GM12878 (cell line): ENCODE measurements around the gene PUM2. TPM values are rescaled to one million over a fixed set of nuclear protein-coding genes. Genes with fewer than 3 reads are reported as not detected.

ENCODE experiments used
- ATAC-seq: fragments of 200-7000 bp; cut with Tn5 transposase; 3 replicates; pipeline ENCODE4 v1.9.1; 2020; ENCODE audit warnings: mild to moderate bottlenecking, moderate library complexity
- BruUV-seq: library from RNA; stranded (reverse); fragments of 400-500 nt; replicated peaks from 2 replicates; lab custom pipeline; 2021; lab: Mats Ljungman, UMichigan
- CTCF ChIA-PET: fragments of 300-600 bp; sonication (Branson Sonifier 250); formaldehyde crosslinking; extraction: SDS; loops from one replicate; lab custom pipeline; 2021; ENCODE audit warnings: inconsistent platforms; lab: Yijun Ruan, JAX
- POLR2A ChIA-PET: fragments of 350-600 bp; formaldehyde crosslinking; extraction: SDS; loops from one replicate; lab custom pipeline; 2021; ENCODE audit warnings: inconsistent platforms; lab: Charles Lee
- RAD21 ChIA-PET: fragments of 300-600 bp; sonication (Branson Sonifier 250); formaldehyde crosslinking; loops from one replicate; lab custom pipeline; 2023; ENCODE audit warnings: antibody characterized with exemption; ENCODE audit not compliant: unreplicated experiment; lab: Charles Lee
- SMC1A ChIA-PET: fragments of 300-600 bp; sonication (Branson Sonifier 250); formaldehyde crosslinking; loops from one replicate; lab custom pipeline; 2023; ENCODE audit not compliant: unreplicated experiment, uncharacterized antibody; lab: Charles Lee
- DNase-seq: peaks from one replicate; pipeline ENCODE4 v3.0.0-alpha.2; 2011; ENCODE audit warnings: low read depth, low spot score
- FAIRE-seq: peaks from 3 replicates; lab custom pipeline; 2011; peaks lifted over from hg19 to GRCh38; lab: Jason Lieb, UNC
- H2AFZ ChIP-seq: 2 replicates; pipeline ENCODE4 v1.6.0; 2011; ENCODE audit warnings: low read depth, low read length, control low read depth; ENCODE audit not compliant: control insufficient read depth
- H3K27ac ChIP-seq: 2 replicates; pipeline ENCODE4 v1.5.1; 2011; ENCODE audit warnings: control low read depth; ENCODE audit not compliant: control insufficient read depth, insufficient read depth
- H3K27me3 ChIP-seq, 2 experiments: replicated peaks in 1 of 2; 2 replicates each; pipeline versions ENCODE4 v1.6.0 to v1.6.1; 2011; ENCODE audit warnings: low read length in 1 of 2; ENCODE audit not compliant: control insufficient read depth in 2 of 2, insufficient read depth in 2 of 2
- H3K36me3 ChIP-seq, 2 experiments: 2 replicates each; pipeline ENCODE4 v1.5.1; 2011; ENCODE audit warnings: low read length in 1 of 2; ENCODE audit not compliant: control insufficient read depth in 2 of 2, insufficient read depth in 2 of 2
- H3K4me1 ChIP-seq: 2 replicates; pipeline ENCODE4 v1.6.1; 2011; ENCODE audit warnings: mild to moderate bottlenecking, low read length, moderate library complexity, mixed read lengths; ENCODE audit not compliant: control insufficient read depth, insufficient read depth
- H3K4me2 ChIP-seq: 2 replicates; pipeline ENCODE4 v1.6.0; 2011; ENCODE audit warnings: control low read depth; ENCODE audit not compliant: control insufficient read depth, insufficient read depth
- H3K4me3 ChIP-seq: fragments of 200-600 bp; sonication (generic); 2 replicates; pipeline ENCODE4 v1.5.1; 2016
- H3K79me2 ChIP-seq: 2 replicates; pipeline ENCODE4 v1.6.0; 2011; ENCODE audit warnings: low read length; ENCODE audit not compliant: control insufficient read depth, insufficient read depth
- H3K9ac ChIP-seq: 2 replicates; pipeline ENCODE4 v1.8.0; 2011; ENCODE audit warnings: low read length, control low read depth, mixed read lengths; ENCODE audit not compliant: control insufficient read depth, insufficient read depth
- H3K9me3 ChIP-seq: replicated peaks from 3 replicates; pipeline ENCODE4 v1.5.1; 2011; ENCODE audit warnings: mild to moderate bottlenecking, low read length; ENCODE audit not compliant: control insufficient read depth, insufficient read depth
- H4K20me1 ChIP-seq: 2 replicates; pipeline ENCODE4 v1.6.0; 2011; ENCODE audit not compliant: control insufficient read depth, insufficient read depth
- BCL3 ChIP-seq: IDR thresholded peaks from 2 replicates; pipeline ENCODE4 v1.6.1; 2011; ENCODE audit warnings: borderline replicate concordance, low read depth, mild to moderate bottlenecking, moderate library complexity, low read length; ENCODE audit not compliant: insufficient read depth, poor library complexity, severe bottlenecking
- CREM ChIP-seq: IDR thresholded peaks from 2 replicates; pipeline ENCODE4 v1.6.1; 2014; ENCODE audit warnings: antibody characterized with exemption, low read depth
- ESRRA ChIP-seq: IDR thresholded peaks from 2 replicates; pipeline ENCODE4 v1.6.1; 2012; ENCODE audit warnings: mild to moderate bottlenecking, low read length, improper control_type of control experiment
- ETV6 ChIP-seq, 2 experiments: fragments of 450-650 bp in 1 of 2; IDR thresholded peaks in 1 of 2; conservative IDR thresholded peaks in 1 of 2; 2 replicates each; pipeline ENCODE4 v1.6.1; 2014; ENCODE audit warnings: antibody characterized with exemption in 1 of 2, borderline replicate concordance in 1 of 2, low read depth in 1 of 2, mild to moderate bottlenecking in 1 of 2, moderate library complexity in 1 of 2
- JUND ChIP-seq: IDR thresholded peaks from 2 replicates; pipeline ENCODE4 v1.6.1; 2012; ENCODE audit warnings: low read depth, mild to moderate bottlenecking, low read length, improper control_type of control experiment, moderate library complexity
- NBN ChIP-seq: fragments of 450-650 bp; IDR thresholded peaks from 2 replicates; pipeline ENCODE4 v1.6.1; 2016
- NFIC ChIP-seq: IDR thresholded peaks from 2 replicates; pipeline ENCODE4 v1.6.1; 2012; ENCODE audit warnings: low read depth, mild to moderate bottlenecking, inconsistent platforms, low read length, moderate library complexity
- PRDM15 ChIP-seq: fragments of 450-650 bp; formaldehyde crosslinking; IDR thresholded peaks from 2 replicates; pipeline ENCODE4 v1.4.0; 2020; ENCODE audit warnings: mild to moderate bottlenecking, moderate library complexity
- RBBP5 ChIP-seq: fragments of 200-600 bp; sonication (generic); conservative IDR thresholded peaks from 2 replicates; pipeline ENCODE4 v1.6.1; 2016
- ZBTB33 ChIP-seq: fragments of 450-650 bp; IDR thresholded peaks from 2 replicates; pipeline ENCODE4 v1.6.1; 2017; ENCODE audit warnings: mild to moderate bottlenecking
- ZBTB4 ChIP-seq: fragments of 450-650 bp; formaldehyde crosslinking; IDR thresholded peaks from 2 replicates; pipeline ENCODE4 v1.4.0; 2022; ENCODE audit warnings: mild to moderate bottlenecking, moderate library complexity
- WGBS: methylation state at CpG from one replicate; pipeline ENCODE4 v1.1.6; 2016; ENCODE audit warnings: low lambda C conversion rate; ENCODE audit not compliant: insufficient replicate concordance, insufficient coverage; ENCODE audit errors: missing lambda C conversion rate; 5-methylcytosine and 5-hydroxymethylcytosine counted together
- in situ Hi-C: fragments of 300-500 bp; cut with MboI; formaldehyde crosslinking; loops from 9 replicates; pipeline ENCODE4 v1.14.3; 2018; ENCODE audit warnings: mixed read lengths
- intact Hi-C: fragments of 100-400 bp; cut with micrococcal nuclease; formaldehyde crosslinking; loops from one replicate; pipeline ENCODE4 v1.14.2; 2022; ENCODE audit not compliant: unreplicated experiment
- polyA plus RNA-seq, 11 experiments: library from polyadenylated mRNA; depleted of rRNA in 4 of 11; unstranded in 6 of 11; stranded (reverse) in 5 of 11; fragments of >200 nt; fragmentation: Nextera tagmentation in 4 of 11; fragmentation: Illumina TruSeq in 1 of 11; extraction: Ambion mirVana in 4 of 11; extraction: Trizol in 1 of 11; gene quantifications; 1 replicate in 1 of 11; 2 replicates in 10 of 11; pipeline versions ENCODE4 v1.2.1 to v1.2.3, GENCODE V29; 2011 to 2016; ENCODE audit warnings: inconsistent platforms in 2 of 11, missing spikeins in 2 of 11, low read depth in 1 of 11
- total RNA-seq, 4 experiments: library from RNA; depleted of rRNA in 3 of 4; stranded (reverse); fragments of >200 nt in 3 of 4; fragmentation: Illumina TruSeq in 1 of 4; extraction: Trizol in 1 of 4; gene quantifications; 2 replicates each; pipeline versions ENCODE4 v1.2.1 to v1.2.3, GENCODE V29; 2013 to 2021

Gene PUM2
- total and polyA plus RNA-seq, 10 of the 15 experiments (the other 5 are each of a cell fraction or from before 2014, with no cell fraction given): 14.5 to 87.6 (median 29.4) TPM

GRCh38 chr2:20230114-20230425, 120.6 kb downstream of the PUM2 start (continued):
- no peak for TF ChIP-seq ZBTB4 (CRISPR knock-in tag)

- no peak overlapping the region for H3K4me2 ChIP-seq
- RAD21 ChIA-PET: no interaction called here
- intact Hi-C loops: no loop called here
- H3K79me2 ChIP-seq: no peaks in the 10 kb centered on the region
- no peak overlapping the region for H2AFZ ChIP-seq
- DNase-seq (no peak), ATAC-seq (no peak), FAIRE-seq (no peak)
- no peak overlapping the region for H3K27ac ChIP-seq
- H3K9me3 ChIP-seq: no peaks in the 10 kb centered on the region
- CTCF ChIA-PET: interaction anchor here (0.7 to 1.9 kb wide), 2 partner anchors 94 to 124 kb away, joined by 5 to 6 read pairs; no protein-coding TSS in a partner anchor
- H3K27me3 ChIP-seq: no peaks in the 10 kb centered on the region; a peak in 1 of 4 replicates
- no peak overlapping the region for H3K4me3 ChIP-seq
- no TSS peak for BruUV-seq
- H3K4me1 ChIP-seq: peaks cover 6% of the 10 kb centered on the region
- 26% methylated on average over 8 of the region's 8 CpGs for WGBS
- H4K20me1 ChIP-seq: no peaks in the 10 kb centered on the region
- SMC1A ChIA-PET: no interaction called here
- POLR2A ChIA-PET: no interaction called here
- no peaks in the 10 kb centered on the region for H3K36me3 ChIP-seq
- no peak overlapping the region for H3K9ac ChIP-seq
- in situ Hi-C loops: no loop called here
- TF ChIP-seq NBN: no peak
- no peak for TF ChIP-seq CREM
- no peak for TF ChIP-seq NFIC
- no peak for TF ChIP-seq JUND
- TF ChIP-seq ESRRA: no peak
- no peak for TF ChIP-seq ZBTB33
- TF ChIP-seq PRDM15 (CRISPR knock-in tag): no peak
- TF ChIP-seq ETV6 (conservative IDR thresholded peaks at IDR 0.05 in 1 of 2, IDR thresholded peaks at IDR 0.05 in 1 of 2; ENCODE audit: borderline replicate concordance in 1 of 2, low read depth in 1 of 2): no peak
- no peak for TF ChIP-seq BCL3
- TF ChIP-seq RBBP5: no peak
These were observed 121.1 kb downstream of the PUM2 start for GRCh38 chr2:20229322-20230113.
